TTC549 (cell line): ENCODE data around the gene ETV6.
"Not testable (repeated sequence)": the region's sequence is repeated elsewhere in the genome, so short reads cannot be mapped to it uniquely, and the experiment has no call there.

ENCODE experiments used
- FAIRE-seq: peaks from 2 replicates; lab custom pipeline; 2012; peaks lifted over from hg19 to GRCh38; lab: Jason Lieb, UNC

The ETV6 gene

DNA sequence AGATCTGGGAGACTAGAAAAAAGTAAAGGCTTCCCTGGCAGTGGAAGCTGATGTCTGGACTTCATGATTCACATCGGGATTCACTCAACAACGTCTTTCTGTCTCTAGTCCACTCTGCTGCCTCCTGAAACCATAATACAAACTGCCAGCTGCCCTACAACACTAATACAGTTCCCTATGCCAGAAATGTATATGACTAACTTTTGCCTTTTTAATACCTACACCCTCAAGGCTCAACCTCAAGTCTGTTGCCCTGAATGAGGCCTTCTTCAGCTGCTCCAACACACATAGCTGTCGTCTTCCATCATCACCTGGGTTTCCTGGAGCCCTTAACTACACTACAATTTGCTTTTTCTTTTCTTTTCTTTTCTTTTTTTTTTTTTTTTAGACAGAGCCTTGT lies 238.6 kb downstream of the ETV6 start:
- FAIRE-seq: no peak

DNA sequence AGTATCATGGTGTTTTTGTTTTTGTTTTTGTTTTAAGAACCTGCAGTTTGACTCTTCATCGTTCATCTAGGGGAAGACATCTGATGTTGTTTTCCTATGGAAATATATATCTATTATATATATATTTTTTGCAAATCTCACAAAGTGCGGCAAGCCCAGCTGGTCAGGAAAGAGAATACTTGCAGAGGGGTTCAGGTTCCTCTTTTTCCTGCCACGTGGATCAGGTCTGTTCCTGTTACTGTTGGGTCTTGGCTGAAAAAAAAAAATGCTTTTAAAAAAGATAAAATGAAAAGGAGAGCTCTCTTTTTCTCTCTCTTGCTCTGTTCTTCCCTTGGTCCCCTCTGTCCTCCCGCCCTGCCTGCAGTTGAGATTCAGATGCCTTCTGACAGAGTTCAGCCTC lies 241.9 kb downstream of the ETV6 start:
- no peak for FAIRE-seq

DNA sequence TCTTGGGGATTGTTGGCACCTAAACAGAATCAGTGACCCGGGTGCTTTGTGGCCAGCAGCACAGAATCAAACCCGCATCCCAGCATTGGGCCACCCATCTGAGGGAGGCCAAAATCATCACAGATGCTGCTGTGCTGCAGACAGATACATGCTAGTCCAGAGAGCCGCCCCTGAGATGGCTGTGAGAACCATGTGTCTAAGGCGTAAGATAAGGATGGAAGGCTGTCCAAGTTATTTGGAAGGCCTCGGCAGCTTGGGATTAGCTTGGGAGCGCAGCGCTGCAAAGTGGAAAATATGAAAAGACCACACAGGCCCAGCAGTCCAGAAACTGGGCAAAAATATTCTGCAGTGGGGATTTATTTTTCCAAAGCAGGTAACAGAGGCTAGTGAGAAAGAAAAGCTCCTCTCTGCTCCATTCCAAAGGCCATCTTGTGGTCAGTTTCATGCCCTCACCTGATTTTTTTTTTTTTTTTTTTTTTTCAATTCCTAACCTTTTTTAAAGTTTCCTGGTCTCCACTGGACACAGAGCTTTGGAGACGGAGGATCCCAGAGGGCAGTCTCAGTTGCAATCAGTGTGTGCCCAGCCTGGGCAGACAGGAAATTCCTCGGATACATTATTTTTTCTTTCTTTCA lies 242.4 kb downstream of the ETV6 start:
- FAIRE-seq: no peak

DNA sequence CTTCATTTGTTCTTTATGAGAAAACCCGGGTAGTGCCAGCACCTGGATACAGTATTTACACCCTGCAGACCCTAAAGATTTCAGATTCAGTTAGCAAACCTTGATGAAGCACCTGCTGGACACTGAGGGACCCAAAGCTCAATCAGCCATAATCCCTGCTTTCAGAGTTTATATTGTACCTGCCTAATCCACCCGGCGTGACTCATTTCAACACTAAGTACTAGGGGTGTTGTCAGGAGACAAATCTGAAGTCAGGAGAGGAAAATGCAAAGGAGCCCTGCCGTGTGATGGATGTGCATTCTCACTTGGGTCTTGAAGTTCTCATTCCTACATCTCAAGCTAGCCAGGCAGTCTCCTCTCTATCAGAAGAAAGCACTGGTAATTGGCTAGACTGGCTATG lies 244.5 kb downstream of the ETV6 start:
- no peak for FAIRE-seq

DNA sequence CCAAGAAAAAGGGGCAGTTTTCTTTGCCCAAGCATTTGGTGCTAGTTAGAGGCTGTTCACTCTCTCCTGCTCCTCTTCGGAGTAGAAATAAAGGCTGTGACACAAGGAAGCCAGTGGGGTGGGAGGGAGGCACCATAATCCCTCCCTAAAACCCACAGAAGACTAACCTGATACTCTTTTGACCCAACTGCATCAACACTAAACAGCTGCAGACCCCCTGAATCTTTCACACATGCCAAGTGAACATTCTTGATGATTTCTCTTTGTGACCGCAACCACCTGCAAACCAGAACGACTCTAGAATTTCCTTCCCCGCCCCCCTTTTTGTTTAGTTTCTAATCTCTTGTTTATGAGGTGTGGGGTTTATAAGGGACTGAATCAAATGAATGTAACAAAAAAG lies 245.4 kb downstream of the ETV6 start:
- FAIRE-seq: no peak

DNA sequence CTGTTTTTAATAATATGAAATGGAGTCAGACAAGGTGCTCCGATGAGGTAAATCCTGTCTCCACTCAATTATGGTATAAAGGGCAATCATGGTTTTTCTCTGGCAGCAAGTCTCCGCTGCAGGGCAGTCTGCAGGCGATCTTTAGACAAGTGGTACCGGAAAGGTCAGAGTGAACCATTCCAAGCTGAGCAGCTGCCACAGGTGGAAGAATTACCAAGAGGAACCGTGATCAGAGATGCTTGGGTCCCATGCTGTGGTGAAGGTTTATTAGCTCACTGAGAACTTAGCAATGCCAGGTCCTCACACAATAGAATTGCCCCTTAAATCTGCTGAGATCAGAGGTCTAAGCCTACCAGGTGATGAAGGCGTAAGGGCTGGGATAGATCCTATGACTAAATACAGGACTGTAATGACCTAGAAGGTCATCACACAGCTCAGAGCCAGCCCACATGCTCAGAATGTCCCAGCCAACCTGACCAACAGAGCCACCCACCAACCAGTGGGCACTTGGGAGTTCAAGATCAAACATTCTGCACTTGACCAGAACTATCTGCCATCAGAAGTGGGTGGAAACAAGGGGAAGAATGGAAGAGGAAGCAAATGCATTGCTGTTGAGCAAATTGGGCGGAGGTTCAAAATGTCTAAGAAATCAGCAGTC lies 246.1 kb downstream of the ETV6 start:
- no peak for FAIRE-seq

DNA sequence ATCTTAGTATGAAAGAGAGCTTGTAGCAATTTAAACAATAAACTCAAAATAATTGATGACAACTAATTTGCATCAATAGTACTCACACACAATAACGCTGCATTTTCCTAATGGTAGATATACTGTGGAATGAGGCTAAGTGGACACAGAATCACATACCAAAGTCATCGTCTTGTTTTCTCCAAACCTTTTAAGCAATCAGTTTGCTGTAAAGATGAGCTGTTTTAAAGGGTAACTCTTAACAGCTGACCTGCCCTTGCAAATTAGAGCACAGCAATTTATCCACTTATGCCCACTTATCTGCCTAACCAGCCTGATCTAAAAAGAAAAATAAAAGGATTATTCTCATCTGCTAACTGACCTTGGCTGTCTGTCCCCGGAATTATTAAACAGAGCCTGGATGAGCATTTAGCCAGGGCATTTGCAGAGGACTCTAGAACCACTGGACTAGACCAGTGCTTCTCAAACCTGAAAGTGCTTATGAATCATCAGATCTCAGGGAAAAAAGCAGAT lies 247.0 kb downstream of the ETV6 start:
- no peak for FAIRE-seq

DNA sequence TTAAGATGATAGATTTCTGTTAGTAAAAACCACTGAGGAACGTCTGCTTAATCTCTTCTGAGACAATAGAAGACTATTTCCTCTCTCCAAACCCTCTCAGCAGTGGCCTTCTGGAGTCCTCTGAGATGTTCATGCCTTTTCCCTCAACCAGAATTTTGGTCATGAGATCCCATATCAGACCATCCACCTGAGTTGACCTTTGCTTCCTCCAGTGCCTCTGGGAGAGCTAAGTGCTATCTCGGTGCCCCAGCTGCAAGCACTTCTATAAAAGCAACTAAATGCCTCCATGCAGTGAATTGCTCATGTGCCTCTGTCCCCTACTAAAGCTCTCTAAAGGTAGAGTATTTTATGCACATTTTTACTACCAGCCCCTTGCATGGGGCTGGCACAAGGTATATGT lies 248.4 kb downstream of the ETV6 start:
- no peak for FAIRE-seq

DNA sequence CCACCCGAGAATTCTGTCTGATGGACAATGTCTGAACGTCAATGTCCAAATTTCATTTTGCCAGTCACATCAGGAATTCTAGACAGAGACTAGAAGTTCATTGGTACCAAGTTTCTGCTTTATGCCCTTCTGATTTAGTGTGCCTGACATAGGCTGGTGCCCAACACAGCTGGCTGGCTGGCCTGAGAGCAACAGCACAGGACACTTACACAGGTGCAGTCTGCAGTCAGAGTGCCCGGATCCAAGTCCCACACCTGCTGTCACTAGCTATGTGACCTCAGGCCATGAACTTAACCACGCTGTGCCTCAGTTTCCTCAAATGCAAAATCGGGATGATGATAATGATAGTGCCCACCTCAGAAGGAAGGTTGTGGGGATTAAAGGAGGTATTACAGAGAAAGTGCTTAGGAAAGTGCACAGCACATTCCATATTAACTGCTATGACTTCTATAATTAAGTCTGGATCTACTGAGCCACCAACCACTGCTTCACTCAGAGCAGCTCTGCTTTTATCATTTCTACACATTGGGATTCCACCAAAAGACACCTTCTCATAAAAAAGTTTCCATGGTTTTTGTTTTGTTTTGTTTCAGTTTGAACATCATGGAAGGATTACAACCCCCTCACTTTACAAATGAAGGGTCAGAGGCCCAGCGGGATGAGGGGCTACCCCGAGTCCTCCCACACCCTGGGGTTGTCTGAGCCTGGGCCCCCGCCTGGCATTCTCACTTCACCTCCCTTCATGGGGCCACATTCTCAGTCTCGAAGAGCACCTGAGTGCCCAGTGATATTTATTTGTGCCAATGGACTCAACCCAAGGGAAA lies 252.4 kb downstream of the ETV6 start:
- FAIRE-seq: no peak

DNA sequence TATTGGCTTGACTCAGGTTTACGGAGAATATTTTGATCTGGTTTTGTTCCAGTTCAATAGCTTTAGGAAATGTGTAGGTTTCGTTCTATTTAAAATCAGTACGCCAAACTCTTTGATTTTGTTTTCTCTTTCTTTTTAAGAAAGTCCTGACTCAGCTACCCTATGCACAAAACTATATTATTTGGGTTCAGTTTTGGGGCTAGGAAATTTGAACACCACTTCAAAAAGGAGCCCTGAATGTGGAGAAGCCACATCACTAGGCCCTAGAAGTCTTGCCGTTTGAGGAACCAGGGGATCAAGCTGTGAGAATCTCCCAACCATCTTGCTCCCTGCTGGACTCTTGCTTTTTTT lies 253.0 kb downstream of the ETV6 start:
- FAIRE-seq: no peak

DNA sequence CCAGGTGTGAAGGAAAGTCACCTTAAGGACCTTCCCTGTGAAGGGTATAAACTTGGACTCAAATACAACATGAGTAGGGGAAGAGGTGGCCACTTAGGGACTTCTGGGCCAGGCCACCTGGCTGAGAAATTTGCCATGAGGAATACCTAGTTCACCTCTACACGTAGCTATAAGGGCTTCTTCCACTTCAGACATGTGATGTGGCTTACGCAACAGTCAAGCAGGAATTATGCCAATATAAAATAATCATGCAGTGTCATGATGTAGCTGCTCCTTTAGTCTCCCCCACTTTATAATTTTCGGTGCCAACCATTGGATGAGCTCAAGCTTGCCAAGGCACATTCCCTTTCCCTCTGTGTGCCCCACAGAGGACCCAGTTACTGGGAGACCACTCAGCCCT lies 254.7 kb downstream of the ETV6 start:
- FAIRE-seq: no peak

DNA sequence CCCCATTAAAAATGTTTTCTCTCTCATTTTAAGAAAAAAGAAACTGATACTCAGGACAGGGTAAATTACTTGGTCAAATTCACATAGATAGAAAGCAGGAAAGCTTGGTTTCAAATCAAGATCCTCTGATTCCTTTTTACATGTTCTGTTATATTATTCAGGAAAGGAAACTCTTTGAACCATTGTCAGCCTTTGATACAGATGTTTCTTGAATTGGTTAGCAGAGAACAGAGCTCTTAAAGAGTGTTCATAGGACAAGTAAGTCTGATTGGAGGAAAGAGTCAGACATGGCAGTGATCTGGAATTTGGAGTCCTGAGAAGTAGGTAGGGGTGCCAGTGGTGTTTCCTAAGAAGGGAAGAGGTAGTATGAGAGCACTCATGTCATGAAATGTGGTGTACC lies 256.1 kb downstream of the ETV6 start:
- FAIRE-seq: no peak

DNA sequence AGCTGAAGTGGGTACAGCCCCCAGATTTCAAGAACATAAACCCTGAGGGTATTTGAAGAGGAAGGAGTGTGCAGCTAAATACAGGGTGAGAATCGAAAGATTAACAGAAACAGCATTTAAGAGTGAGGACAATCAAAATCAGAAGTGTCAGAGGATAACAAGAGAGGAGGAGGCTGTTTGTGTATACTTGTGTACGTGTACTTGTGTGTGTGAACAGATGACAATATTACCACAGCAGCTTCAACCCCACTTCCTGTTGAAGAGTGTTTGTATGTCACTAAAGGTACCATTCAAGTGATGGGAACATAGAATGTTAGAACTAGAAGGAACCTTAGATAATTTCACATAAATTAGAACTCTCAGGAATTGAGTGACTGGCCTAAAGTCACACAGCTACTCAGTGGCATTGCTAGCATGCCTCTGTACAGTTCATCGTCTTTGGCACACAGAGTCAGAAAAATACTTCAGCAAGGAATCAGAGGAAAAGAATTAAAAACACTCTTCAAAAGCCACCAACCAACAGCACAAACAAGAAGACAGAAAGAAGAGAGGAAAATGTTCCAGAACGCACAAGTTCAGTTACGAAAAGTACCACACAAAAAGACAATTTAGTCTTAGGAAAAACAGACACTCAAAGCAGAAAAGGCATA lies 256.9 kb downstream of the ETV6 start:
- no peak for FAIRE-seq

DNA sequence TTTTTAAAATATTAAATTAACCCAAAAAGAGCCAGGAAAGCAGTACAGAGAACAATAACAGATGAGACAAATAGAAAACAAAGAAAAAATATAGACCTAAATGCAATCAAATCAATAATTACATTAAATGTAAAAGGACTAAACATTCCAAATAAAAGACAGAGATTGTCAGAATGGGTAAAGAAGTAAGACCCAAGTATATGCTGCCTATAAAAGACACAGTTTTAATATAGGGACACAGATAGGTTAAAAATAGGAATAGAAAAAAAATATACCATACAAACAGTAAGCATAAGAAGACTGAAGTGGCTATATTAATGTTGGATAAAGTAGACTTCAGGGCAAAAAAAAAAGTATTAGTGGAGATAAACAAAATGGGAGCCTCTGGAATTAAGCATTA lies 258.2 kb downstream of the ETV6 start:
- no peak for FAIRE-seq

DNA sequence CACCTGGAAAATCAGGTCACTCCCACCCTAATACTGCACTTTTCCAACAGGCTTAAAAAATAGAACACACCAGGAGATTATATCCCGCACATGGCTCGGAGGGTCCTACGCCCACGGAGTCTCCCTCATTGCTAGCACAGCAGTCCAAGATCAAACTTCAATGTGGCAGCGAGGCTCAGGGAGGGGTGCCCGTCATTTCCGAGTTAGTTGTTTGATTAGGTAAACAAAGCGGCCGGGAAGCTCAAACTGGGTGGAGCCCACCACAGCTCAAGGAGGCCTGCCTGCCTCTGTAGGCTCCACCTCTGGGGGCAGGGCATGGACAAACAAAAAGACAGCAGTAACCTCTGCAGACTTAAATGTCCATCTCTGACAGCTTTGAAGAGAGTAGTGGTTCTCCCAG lies 259.9 kb downstream of the ETV6 start:
- FAIRE-seq: not testable (repeated sequence)

DNA sequence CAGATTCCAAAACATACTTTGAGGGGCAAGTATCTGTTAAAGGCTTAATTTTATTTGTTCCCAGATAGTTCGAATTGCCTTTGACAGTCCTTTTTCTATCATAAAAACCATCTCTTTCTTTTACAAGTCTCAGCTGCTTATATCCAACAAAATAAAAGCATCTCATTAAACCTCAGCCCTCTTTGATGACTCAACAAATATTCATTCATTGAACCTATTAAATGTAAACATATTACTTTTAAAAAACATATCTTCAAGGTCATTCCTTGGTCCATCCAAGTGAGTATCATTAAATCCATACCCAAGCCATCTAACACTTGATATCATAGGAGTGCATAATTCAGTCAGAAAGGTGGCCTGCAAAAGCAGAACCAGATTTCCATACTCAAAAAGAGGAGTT lies 266.6 kb downstream of the ETV6 start:
- FAIRE-seq: no peak

DNA sequence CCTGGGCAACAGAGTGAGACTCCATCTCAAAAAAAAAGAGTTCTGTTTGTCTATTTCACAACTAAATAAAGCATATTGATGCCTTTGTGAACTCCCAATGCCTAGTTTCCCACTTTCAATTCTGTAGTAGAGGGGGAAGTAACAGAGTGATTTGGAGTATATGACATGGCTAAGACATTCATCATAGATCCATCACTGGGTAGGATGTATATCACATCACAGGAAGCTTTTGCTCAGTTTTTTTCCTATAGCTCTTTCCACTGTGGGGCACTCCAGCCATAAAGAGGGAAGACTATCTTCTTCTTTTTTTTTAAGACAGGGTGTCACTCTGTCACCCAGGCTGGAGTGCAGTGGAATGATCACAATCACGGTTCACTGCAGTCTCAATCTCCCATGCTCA lies 267.3 kb downstream of the ETV6 start:
- FAIRE-seq: no peak

DNA sequence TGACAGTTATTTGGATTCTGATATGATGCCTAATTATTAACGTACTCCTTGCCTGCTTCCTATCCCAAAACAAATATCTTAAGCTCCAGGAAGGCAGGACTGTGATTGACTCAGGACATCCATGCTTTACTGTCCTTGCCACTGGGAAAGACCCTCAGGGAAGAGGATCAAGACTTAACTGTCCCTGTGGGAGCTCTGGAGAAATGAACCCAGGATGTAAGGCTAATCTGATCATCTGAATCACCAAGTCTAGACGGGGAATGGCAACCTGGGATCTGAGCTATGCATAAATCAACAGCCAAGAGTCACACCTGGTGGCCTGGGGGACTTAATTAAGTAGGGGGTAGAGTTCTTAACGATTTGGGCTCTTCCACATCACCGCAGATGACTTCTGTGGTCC lies 268.0 kb downstream of the ETV6 start:
- no peak for FAIRE-seq

DNA sequence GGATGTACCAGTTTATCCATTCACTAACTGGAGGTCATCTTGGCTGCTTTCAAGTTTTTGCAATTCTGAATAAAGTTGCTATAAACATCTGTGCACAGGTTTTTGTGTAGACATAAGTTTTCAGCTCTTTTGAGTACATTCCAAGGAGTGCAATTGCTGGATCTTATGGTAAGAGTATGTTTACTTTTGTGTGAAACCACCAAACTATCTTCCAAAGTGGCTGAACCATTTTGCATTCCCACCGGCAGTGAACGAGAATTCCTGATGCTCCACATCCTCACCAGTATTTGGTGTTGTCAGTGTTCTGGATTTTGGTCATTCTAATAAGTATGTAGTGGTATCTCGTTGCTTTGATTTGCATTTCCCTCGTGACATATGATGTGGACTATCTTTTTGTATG lies 270.8 kb downstream of the ETV6 start:
- FAIRE-seq: no peak

DNA sequence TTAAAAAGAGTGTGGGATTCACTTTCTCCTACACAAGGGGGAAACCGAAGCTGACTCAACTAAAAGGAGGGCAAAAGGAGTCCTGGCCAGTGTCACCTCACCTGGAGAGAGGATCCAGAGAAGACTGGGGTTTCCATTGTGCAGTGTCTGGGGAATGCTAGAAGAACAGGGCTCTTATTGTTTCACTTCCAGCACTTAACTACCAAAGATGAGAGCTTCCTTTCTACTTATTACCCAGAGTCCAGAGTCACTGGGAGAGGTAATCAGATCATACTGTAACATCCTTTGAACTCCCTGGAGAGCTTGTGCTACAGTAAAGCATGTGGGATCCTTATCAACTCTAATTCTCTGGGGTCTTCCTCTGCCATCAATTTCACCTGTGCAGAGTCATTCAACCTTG lies 272.9 kb downstream of the ETV6 start:
- no peak for FAIRE-seq

DNA sequence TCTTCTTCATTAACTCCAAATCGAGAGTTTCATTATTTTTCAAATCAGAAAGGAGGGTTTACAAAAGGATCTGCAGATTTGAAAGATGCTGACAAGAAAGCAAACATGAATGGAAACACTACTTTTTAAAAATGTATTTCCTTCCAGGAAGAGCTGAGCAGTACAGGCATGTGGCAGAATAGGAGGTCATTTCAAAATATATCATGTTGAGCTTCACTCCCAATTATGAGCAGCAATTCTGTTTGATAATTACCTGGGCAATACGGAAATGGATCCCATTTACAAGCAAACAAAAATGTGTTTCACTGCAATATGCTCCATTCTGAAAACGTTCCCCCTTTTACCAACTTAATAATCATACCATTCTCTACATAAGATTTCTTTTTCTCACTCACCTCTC lies 273.6 kb downstream of the ETV6 start:
- FAIRE-seq: no peak

DNA sequence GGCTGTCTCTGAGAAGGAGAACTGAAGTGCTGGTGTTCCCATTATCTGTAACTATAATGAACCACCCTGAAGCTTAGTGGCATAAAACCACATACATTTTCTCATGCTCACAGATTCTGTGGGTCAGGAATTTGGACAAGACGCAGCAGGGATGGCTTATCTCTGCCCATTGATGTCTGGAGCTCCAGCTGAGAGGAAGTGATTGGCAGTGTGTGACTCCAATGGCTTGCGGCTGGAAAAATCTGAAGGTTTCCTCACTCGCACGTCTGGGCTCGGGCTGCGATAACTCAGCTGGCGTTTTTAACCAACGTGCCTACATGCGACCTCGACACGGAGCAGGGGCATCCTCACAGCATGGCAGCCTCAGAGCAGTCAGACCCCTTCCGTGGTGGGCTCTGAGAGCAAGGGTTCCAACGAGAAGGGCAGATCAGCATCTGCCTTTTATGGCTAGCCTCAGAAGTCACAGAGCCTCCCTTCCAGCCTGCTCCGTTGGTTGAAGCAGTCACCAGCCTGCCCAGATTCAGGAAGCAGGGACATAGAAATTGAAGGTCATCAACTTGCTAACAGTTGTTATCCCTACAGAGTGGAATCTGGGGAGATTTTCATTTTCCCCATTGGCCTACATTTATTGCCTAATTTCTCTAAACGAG lies 277.9 kb downstream of the ETV6 start:
- no peak for FAIRE-seq

DNA sequence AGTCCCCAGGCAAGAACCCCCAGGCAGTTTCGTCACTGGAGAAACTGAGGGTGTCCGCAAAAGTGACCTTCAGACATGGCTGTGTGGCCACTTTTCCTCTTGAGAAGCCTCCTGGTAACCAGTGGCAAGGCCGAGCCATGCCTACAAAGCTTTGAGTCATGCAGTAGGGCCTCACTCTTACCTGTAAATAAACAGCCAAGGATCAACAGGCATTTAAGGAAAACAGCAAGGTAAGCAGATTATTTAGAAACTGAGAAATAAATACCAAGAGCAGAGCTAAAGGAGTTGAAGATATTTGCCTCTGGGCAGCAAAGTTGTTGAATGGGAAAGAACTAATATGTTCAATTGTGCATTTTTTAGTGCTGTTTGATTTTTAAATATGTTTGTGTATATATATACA lies 280.2 kb downstream of the ETV6 start:
- FAIRE-seq: no peak
